GM18868 (cell line): ENCODE data around the gene FBP2.

ENCODE experiments used
- ATAC-seq: cut with Tn5 transposase; IDR thresholded peaks from one replicate; pipeline ENCODE4 v1.9.1; 2021; ENCODE audit warnings: mild to moderate bottlenecking, moderate library complexity; ENCODE audit not compliant: unreplicated experiment

The FBP2 gene

DNA sequence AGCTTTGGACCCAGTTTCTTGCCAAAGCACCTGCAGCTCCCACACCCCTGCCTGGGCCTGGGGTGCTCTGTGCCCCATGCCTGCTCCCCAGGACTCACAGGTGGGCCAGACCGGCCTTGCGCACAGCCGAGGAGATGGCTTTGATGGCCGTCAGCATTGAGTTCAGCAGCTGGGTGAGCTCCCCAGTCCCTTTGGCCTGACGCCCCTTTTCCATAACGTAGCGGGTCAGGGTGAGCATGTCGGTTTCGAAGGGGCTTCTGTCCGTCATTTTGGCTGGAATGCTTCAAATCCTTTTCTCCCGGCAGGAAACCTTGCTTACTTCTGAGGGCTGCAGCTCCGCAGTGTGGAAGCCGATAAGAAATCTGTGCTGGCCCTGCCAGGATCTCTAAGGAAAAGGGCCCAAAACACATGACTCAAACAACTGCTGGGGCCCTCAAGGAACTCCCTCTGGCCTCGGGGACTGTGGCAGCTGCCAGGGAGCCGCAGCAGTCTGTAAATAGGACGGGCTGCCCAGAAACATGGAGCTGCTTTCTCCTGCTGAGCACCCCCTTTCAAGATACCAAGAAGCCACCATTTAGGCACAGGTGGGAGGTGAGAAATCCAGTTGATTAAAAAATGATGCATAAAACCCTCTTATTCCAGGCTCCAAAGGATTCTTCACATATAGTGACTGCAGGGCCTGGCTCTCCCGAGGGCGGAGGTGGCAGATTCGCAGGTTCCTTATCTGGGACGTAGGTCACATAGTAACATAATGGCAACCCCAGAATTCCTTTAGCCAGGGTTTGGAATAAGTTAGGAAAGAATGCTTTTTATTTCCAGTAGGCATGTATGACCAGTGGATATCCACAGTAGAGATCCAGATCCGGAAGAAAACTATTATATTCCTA is at the start of gene FBP2:
FBP2 (minus strand) TSS at position 366 of the 887 bp plus-strand sequence; CDS start at position 268, 98 bp downstream.
- ATAC-seq, result no peak

DNA sequence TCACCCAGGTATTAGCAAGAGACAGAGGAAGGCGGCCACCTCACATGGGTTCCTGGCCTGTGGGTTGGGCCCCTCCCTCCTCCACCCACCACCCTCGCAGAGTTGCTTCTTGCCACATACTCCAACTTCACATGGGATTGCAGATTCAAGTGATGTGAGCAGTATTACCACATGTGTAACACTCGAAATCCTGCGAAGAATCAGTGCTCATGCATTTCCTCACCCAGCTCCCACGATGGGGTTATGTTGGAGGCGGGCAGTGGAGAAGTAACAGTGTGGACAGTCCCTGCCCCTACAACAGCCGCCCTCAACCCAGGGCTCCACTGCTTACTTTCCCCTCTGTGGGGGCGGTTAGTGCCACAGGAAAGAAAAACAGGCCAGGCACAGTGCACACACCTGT is 49.6 kb upstream of the FBP2 start:
- no peak for ATAC-seq

DNA sequence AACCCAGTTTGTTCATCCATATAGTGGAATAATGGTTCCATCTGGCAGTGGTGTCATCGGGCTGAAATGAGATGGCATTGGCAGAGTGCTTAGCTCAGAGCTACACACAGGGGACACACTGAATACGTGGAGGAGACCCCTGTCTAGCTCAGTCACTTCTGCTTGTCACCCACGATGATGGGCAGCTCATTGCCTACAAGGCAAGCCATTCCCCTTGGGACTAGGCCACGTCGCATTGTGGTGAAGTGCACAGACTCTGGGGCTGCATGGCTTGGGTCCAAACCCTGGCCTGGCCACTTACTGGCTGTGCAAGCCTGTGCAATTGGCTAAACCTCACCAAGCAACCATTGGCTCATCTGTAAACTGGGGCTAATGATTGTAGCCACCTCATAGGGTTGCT is 48.9 kb upstream of the FBP2 start:
- no peak for ATAC-seq

DNA sequence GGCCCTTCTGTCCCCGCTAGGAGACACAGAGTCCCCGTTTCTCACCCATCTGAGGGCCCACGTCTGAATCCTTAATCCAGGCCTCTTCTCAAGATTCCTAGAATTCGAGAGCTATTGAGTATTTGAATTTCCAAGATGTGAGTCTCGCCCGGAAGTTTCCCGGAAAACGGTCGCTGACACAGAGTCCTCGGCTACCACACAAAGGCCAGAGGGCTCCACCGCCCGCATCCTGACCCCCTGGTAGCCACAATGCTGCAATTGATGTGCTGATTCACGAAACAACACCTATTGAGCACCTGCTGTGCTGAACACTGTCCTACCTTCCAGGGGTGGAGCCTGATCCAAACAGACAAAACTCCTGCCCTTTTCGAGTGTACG is 46.4 kb upstream of the FBP2 start:
- ATAC-seq, result no peak

DNA sequence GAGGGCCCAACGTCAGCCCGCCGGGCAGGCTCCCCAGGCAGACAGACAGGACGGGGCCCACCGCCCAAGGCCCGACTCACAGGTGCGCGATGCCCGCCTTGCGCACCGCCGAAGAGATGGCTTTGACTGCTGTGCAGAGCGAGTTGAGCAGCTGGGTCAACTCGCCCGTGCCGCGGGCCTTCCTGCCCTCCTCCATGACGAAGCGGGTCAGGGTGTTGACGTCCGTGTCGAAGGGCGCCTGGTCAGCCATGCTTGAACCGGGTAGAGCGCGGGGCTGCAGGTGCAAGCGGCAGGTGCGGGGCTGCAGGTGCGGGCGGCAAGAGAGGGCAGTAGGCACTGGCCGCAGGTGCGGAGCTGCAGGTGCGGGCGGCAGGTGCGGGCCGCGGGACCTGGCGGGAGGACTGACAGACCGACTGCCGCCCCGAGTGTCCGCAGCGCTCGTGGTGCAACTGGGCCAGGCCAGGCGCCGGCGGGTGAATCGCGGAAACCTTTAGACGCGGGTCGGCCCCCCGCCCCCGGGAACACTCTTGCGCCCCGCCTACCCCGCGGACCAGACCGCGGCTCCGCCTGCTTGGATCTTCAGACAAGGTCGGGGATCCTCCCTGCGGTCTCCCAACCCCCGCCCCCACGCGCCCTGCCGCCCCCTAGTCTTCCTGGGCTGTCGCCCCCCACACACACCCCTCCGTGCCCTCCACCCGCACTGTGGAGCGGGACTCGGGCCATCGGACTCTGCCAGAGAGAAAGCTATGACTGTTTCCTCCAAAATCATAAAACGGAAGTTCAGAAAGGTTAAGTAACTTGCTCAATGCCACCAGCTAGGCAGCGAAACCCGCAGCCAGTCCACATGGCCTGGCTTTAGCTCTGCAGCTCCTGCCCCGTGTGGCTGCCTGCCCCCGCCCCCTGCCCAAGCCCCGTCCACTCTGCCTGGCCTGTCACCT is 45.7 kb upstream of the FBP2 start, which contains the start of gene FBP1:
FBP1 (minus strand) TSS at position 458 of the 938 bp plus-strand sequence; CDS start at position 250, 208 bp downstream.
- ATAC-seq, result no peak

DNA sequence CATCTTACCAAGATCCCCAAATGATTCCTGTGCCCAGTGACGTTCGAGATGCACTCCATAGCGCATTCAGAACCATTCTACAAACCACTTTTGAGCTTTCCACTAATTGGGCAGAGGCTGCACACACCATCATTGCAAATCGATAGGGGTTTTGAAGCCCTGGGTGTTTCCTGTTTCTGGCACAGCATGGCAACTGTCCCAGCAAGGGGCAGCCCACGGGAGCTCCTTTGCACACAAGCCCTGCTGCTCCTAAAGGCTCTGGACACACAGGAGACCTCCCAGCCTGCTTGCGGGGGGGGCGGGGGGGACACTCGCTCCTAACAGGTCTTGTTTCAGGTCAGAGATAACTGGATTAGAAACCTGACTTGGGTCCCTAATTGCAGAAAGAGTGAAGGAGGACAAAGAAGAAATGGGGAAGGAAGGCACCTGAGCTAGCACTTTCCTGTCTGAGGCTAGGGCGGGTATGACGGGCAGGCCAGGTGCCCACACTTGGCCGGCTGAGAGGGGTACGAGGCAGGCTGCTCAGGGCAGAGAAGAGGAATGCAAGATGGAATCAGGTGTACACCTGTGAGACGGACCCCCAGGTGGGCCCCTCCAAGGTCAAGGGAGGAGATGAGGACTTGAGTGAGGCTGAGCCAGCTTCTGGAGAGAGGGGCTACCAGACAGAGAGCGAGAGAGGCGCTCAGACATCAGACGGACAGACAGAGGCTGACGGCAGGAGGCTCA is 44.9 kb upstream of the FBP2 start:
- no peak for ATAC-seq

DNA sequence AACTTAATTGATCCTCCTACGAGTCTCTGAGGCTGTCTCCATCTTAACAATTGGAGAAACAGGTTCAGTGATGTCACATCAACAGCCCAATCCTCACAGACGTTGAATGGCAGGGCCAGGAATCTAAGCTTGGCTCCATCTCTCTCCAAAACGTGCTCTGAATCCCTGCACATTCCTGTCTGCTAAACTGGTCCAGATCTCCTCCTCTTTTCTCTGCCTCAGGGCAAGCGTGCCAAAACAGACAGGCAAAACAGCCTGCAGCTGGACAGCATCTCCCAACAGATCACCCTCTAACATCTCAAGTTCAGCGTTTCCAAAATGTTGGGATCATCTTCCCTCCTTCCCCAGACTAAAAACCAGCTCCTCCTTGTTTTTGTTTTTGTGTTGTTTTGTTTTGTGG is 39.1 kb upstream of the FBP2 start:
- ATAC-seq, result no peak

DNA sequence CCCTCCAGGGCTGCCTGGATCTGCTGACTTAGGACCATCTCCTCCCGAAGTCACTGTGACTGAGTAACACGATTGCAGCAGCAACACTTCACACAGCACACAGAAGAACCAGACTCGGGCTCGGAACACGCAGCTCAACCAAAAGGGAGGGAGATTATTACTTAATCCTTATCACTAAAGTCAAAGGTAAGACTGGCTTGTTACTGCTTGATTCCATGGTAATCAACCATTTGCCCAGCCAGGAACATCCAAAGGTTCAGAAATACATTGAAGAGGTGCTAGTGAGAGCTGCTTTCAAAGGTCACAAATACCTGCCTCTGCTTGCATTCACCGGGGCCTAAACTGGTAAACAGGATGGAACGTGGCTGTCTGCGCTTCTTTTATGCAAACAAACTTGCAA is 38.0 kb upstream of the FBP2 start:
- no peak for ATAC-seq

DNA sequence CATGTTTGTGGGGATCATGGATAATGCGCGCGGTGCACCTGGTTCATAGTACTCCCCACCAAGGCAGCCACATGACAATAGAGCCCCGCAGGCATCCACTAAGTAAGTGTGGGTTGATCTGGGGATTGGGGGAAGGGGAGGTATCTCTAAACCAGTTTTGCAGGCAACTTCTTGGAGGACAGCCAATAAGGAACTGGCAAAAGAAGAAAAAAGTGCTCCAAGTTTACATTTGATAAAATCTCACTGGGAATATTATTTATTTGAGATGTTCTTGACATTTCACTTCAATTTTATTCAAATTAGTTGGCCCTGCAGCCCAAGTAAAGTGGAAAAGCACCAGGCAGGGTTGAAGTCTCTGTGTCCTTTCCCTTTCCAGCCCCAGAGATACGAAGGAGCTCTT is 37.2 kb upstream of the FBP2 start:
- no peak for ATAC-seq

GRCh38 chr9:94630281-94630680 is 36.7 kb upstream of the FBP2 start:
- no peak for ATAC-seq

DNA sequence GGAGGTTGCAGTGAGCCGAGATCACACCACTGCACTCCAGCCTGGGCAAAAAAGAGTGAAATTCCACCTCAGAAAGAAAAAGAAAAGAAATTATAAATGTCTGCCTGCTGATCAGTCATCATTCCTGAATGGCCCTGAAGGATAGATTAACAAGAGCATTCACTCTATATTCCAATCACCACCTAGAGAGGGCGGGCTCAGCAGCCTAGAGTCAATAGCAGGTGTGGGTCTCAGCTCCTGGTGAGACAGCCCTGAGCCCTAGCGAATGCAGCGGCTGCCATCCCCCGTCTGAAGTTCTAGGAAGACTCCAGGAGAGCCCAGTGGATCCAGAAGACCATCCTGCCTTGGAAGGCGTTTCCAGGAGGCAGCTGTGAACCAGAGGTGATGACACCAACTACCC is 33.7 kb upstream of the FBP2 start:
- ATAC-seq, result no peak

GRCh38 chr9:94625835-94626234 is 32.2 kb upstream of the FBP2 start:
- no peak for ATAC-seq

- no peak for ATAC-seq
Observed at GRCh38 chr9:94624629-94625028, 31.0 kb upstream of the FBP2 start.

- ATAC-seq, result peak; percentile 65
Observed at GRCh38 chr9:94623253-94623652, 29.6 kb upstream of the FBP2 start.

GRCh38 chr9:94622087-94622800 is 28.6 kb upstream of the FBP2 start:
- ATAC-seq, result no peak

- ATAC-seq, result no peak
Observed at GRCh38 chr9:94619026-94619425, 25.4 kb upstream of the FBP2 start.

DNA sequence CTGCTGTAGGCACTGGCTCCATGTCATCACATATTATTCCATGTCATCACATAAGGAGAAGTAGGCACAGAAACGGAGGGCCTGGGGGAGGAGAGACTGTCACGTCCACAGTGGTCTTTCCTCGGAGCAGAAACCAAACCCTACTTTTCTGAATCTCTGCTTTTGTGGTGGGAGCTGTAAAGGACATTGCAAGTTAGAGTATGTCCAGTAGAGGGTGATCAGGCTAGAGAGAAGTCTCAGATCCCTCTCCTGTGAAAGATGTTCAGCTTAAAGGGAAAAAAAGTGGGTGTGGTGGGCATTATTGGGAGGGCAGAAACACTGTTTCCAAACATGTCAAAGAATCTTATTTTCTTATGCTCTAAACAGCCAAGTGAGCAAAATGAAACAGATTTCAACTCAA is 19.4 kb upstream of the FBP2 start:
- no peak for ATAC-seq

- no peak for ATAC-seq
Observed at GRCh38 chr9:94612071-94612470, 18.4 kb upstream of the FBP2 start.

DNA sequence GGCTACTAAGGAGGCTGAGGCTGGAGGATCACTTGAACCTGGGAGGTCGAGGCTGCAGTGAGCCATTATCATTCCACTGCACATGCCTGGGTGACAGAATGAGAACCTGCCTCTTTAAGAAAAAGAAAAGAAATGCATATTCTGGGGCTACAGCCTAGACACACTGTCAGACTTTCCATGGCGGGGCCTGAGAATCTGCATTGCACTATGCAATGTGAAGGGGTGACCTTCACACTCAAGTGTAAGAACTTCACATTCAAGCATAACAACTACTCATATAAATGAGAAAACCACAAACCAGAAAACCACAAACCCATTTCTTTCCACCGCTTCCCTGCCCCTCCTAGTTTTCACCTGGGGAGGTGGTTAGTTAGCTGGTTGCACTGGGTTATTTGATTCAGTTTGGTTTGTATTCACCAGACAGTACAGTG is 18.0 kb upstream of the FBP2 start:
- no peak for ATAC-seq

GRCh38 chr9:94610181-94610606 is 16.6 kb upstream of the FBP2 start:
- ATAC-seq, result no peak

DNA sequence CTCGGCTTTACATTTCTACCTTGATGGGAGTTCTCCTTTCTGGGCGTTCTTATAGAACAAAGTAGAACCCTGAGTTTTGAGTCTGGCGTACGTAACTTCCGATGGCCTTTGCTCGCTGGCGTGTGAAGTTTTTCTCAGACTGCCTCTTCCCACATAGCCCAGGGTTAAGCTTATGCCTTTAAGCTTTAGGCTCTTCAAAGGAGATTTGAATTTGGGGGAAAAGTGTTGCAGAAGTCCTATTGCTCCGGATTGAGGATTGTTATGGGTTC is 13.7 kb upstream of the FBP2 start:
- no peak for ATAC-seq
